Activated CD8-positive, alpha-beta memory T cell treated with anti-CD3 and anti-CD28 coated beads, Interleukin-2, amount 50 U/mL, for 24 hours (primary cell): ENCODE measurements around the gene TMEM54.

Experiments used
- DNase-seq: peaks from one replicate; pipeline ENCODE4 v3.0.0-alpha.2; 2020; ENCODE audit errors: extremely low read depth

TMEM54 gene

DNA sequence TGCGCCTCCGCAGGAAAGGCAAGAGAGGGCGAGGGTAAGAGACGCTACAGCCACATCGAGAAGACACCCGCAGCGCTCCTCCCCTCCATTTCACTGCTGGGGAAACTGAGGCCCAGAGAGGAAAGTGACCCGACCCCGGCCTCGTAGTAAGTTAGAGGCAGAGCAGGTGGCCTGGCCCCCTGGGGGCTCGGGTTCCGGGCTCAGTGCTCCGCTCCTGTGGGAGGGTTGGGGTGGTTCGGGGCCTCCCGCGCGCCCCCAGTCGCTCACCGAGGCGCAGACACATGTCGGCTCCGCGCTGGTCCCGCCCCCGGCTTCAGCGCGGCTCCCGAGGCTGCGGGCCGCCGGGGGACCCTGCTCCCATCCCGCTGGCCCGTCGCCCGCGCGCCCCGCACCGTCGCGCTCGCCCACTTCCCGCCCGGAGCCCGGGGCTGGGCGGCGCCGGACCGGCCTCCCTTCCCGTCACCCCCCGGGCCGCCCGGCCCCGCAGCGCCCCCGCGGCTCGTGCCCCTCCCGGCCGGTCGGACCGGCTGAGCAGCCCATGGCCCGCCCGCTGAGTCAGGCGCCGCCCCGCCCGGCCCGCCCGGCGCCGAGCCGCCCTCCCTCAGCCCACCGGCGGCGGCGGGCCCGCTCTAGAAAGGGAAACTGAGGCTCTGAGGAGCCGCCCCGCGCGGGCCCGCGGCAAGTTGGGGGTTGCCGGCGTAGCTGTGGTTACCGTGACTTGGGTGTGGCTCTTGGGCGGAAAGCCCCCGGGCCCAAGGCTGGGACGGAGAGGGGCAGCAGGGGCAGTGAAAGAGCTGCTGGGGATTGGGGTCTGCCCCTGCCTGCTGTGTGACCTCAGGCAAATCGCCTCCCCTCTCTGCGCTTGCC is at the start of gene TMEM54:
Gene TMEM54, minus strand, starts transcription at position 434 of the 867 bp plus-strand sequence. Its CDS starts 151 bp downstream, at position 283.
- no peak for DNase-seq

- no peak for DNase-seq
These were observed 48.3 kb upstream of the TMEM54 start for GRCh38 chr1:32949519-32949918.

DNA sequence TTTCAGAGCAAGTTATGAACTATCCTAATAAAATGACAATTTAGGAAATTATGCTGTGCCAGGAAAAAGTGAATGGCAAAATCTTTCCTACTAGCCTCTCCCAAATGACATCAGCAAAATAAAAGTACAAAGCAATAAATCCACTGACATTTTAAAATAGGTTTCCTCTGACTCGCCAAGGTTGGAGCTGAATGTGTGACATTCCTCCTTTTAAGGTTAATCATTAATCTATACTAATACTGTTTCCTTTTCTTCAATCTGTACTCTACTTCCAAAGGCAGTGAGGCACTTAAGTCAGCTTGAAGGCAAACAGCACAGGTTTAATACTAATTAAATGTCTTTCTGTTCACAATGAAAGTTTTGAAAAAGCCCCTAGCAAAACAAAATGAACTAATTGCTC is 47.7 kb upstream of the TMEM54 start:
- DNase-seq, result no peak

- DNase-seq, result no peak
These were observed 47.2 kb upstream of the TMEM54 start for GRCh38 chr1:32948390-32948722.

DNA sequence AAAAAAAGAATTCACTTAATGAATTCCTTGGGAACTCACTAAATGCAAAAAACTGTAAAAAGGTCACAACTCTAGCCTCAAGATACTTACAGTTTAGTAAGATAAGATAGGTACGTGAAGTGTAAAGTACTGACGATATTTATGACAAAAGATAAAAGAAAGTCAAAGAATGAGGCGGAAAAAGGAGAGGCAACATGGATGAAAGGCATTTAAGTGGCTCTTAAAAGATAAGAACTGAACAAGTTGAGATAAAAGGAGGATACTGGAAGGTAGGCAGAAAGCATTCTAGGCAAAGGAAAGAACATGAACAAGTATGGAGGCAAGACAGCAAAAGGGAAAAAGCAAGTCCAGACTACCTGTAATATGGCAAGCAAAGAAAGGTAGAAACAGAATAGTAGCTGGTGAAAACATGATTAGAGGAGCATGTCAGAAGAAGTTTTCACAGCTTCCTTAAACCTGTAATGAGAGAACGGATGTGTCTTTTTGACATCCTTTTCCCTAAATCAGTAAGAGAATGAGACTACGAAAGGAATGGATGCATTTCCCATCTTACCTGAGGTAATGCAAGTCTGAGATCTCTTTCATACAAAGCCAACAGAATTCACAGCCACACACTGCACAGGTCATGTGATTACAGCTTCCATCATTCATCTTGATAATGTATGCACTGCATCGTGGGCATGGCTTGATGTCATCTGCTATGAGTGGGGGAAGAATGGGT is 46.6 kb upstream of the TMEM54 start:
- no peak for DNase-seq

DNA sequence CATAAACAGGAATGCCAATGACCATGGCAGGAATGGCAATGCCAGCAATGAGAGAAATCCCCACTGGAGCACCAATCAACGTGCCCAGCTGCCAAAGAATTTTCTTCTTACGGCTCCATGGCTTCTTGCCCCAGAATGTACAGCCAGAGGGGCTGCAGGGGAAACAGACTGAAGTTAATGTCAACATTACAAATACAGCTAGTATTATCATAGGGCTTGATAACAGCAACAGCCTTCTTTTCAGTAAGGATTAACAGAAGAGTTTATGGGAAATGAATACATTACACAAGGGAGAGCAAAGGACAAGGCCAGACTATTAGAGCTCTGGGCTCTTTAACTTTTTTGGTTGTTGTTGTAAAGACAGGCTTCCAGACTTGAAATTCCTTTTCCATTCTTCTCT is 45.2 kb upstream of the TMEM54 start:
- DNase-seq, result no peak

DNA sequence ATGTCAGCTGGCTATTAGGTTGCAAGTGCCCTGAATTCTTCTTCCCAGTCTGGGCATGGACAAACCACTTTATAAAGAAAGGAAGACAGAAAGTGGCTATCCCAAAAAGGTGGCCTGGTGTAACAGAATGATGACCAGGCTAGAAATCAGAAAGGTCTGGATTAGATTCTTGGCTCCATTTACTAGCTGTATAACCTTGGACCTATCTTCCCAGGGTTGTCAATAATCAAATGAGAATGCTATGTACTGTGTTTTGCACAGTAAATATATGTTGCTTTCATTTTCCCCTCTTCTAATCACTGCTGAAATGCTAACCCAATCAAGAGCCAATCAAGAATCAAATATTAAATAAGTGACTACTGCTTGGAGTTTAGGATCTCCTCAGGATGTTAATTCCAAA is 43.0 kb upstream of the TMEM54 start:
- DNase-seq, result no peak

GRCh38 chr1:32939655-32940371 is 38.6 kb upstream of the TMEM54 start:
- no peak for DNase-seq

DNA sequence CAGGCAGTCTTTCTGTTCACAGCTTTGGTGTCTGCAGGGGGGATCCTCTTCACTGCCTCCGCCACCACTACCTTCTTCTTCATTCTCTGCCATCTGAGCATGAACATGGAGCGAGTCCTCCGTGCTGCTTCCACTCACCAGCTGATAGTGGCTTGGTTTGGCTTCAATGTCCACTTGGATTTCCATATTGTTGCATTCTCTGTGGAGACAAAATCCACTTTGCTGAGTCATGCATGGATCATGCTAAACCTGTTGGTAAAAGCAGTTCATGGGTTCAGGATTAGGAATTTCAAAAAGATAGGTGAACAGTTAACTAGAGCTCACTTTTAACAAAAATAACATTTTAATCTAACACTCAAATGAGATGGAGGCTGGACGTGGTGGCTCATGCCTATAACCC is 35.9 kb upstream of the TMEM54 start:
- no peak for DNase-seq

DNA sequence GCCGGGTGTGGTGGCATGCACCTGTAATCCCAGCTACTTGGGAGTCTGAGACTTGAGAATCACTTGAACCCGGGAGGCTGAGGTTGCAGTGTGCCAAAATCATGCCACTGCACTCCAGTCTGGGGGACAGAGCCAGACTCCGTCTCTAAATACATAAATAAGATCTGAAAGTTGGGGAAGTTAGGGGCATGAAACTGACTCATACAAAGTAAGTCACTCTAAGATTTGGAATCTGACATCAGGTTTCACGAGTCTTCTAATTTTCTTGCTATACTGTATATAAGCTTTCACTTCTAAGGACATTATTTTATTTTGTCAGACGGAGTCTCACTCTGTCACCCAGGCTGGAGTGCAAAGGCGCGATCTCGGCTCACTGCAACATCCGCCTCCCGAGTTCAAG is 33.3 kb upstream of the TMEM54 start:
- no peak for DNase-seq

DNA sequence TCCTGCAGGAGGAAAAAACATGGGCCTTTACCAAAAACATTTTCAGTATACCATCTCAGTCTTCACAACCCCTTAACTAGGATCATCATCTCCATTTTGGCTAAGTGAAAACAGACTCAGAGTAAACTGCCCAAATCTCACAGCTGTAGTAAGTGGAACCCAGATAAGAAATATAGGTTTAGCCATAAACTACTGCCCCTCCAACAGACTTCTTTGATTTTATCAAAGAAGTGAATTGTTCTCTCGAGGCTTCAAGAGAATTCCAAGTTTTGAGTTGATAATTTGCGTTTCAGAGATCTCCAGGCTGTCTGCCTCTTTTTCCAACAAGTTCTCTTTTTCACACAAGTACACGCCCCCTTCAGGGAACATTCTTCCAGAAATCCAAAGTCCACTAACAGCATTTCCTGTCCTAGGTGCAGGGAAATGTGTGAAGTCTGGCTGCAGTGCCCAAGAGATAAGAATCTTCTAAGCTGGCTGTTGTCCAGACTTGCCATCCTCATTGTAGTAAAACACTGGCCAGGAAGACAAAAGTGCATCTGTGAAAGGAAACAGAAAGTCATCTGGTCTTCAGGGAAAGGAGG is 32.6 kb upstream of the TMEM54 start:
- no peak for DNase-seq

DNA sequence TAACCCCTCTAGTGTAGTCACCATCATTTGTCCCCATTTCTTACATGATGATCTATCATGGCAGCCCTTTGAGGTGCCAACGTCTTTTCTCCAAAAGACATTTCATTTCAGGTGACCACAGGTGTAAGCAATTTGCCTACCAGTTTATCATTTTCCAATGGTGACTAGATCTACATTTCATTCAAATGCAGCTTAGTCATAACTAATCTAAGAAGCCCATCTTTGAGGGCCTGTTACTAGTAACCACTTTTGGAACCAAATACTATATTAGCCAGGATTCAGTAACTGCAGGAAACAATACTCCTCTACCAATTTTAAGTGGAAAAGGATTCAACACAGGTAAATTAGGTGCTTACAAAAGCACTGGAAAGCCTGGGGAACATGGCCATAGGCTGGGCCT is 30.6 kb upstream of the TMEM54 start:
- no peak for DNase-seq

DNA sequence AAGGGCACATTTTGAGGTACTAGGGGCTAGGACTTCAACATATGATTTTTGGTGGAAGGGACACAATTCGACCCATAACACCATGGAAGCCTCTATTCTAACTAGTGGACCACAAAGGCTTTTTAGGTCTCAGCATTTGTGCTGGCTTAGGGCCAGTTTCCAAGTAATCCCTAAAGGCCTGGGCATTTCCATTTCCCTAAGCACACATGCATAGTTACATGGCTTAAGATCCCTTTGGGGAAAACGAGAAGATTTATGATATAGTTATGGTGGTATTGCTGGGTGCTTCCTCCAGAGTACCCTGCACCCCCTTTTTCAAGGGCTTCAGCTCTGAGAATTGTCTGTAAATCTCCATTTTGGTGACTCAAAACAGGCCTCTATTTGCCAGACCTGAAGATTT is 28.2 kb upstream of the TMEM54 start:
- DNase-seq, result no peak

DNA sequence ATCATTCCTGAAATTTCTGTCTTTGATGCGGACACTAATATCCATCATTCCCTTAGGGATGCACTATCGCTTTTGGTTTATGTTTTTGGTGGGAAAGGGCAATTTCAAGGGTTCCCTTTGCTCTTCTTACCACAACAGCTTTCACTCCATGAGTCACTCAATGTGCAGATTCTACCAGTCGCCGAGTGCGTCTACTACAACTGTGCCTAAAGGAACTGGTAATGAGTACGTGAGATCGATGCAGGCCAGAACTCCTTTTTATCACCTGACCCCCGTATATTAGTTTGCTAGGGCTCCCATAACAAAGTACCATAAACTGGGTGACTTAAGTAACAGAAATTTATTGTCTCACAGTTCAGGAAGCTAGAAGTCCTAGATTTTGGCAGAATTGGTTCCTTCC is 27.5 kb upstream of the TMEM54 start:
- no peak for DNase-seq

DNA sequence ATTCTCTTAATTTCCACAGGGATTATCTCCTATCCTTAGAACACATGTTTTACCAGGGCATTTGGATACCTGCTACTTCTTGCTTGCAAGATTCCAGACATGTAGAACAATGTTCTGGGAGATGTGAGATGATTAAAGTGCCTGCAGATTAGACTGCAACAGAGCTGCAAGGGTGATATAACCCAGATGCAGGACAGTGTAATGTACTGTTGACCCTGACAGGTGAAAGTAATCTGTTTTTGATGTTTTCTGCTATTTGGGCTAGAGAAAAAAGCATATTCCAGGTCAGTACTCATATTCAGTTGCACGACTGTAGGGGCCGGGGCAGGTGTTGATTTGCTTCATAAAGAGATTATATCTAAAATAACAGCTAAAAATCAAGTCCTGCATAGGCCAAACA is 27.1 kb upstream of the TMEM54 start:
- DNase-seq, result no peak

DNA sequence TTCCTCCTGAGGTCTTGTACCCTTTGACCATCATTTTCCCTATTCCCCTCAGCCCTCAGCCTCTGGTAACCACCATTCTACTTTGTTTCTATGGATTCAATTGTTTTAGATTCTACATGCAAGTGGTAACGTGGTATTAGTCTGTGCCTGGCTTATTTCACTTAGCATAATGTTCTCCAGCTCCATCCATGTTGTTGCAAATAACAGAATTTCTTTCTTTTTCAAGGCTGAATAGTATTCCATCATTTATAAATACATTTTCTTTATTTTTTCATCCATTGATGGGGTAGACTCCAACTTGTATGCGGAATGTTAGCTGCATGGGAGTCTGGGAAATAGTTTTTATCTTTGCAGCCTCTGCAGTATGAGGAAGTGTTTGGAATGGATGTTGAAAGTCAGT is 26.3 kb upstream of the TMEM54 start:
- DNase-seq, result no peak

GRCh38 chr1:32926562-32926961 is 25.4 kb upstream of the TMEM54 start:
- DNase-seq, result no peak

GRCh38 chr1:32925403-32926162 is 24.4 kb upstream of the TMEM54 start:
- DNase-seq, result no peak

DNA sequence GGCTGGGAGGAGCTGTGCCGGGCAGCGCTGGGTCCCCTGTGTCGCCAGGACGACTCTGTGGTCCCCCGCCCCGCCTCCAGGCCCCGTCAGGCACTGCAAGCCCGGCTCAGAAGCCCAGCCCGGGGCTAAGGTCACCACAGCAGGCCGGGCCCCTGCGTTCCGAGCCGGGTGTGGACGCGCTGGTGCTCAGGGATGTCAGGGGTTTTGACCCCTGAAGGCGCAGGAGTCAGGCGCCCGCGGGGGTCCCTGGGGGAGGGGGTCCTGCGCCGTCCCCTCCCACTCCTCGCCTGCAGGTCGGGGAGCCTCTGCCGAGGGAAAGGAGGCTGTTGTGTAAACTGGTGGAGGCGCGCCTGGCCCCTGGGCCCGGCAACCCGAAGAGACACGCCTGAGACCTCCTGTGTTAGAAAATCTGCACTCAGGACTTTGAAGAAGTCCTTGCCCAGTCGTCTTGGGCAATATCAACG is 23.7 kb upstream of the TMEM54 start:
- no peak for DNase-seq

DNA sequence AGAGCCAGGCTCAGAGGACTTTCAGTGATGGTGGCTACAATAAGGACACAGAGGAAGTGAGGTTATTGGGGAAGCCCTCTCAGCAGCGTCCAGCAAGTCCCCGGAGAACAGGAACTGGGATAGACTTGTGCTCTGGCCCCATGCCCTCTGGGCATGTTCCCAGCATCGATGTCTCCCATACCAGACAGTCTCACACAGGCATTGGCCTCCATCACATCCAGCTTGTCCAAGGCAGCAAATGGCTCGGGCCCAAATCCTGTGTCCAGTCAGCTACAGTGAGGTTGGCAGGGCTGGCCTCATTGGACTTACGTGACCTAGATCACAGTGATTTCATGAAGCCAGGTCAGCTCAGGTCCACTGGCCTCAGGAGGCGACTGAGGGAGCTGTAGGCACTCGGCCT is 19.6 kb upstream of the TMEM54 start:
- no peak for DNase-seq
